GM18520 (cell line): ENCODE data around the gene DHX34.
"Not testable (repeated sequence)": the region's sequence is repeated elsewhere in the genome, so short reads cannot be mapped to it uniquely, and the experiment has no call there.

Experiments
- ATAC-seq: cut with Tn5 transposase; IDR thresholded peaks from one replicate; pipeline ENCODE4 v1.9.1; 2021; ENCODE audit not compliant: unreplicated experiment

DHX34 gene

GRCh38 chr19:47386582-47386981 is 37.5 kb downstream of the DHX34 start:
- ATAC-seq, result not testable (repeated sequence)

- ATAC-seq, result not testable (repeated sequence)
Measured at GRCh38 chr19:47387623-47388022, 38.5 kb downstream of the DHX34 start.

- ATAC-seq, result not testable (repeated sequence)
Measured at GRCh38 chr19:47388721-47389120, 39.6 kb downstream of the DHX34 start.

GRCh38 chr19:47389150-47389556 is 40.0 kb downstream of the DHX34 start:
- no peak for ATAC-seq

- no peak for ATAC-seq
Measured at GRCh38 chr19:47390533-47391488, 41.7 kb downstream of the DHX34 start.

- ATAC-seq, result no peak
Measured at GRCh38 chr19:47391510-47392223, 42.6 kb downstream of the DHX34 start.

GRCh38 chr19:47398707-47399597 is 49.8 kb downstream of the DHX34 start:
- ATAC-seq, result no peak

GRCh38 chr19:47402504-47402903 is 53.4 kb downstream of the DHX34 start:
- ATAC-seq, result no peak

- ATAC-seq, result no peak
Measured at GRCh38 chr19:47404334-47405196, 55.5 kb downstream of the DHX34 start.

GRCh38 chr19:47405197-47405550 is 56.1 kb downstream of the DHX34 start:
- ATAC-seq, result no peak

- ATAC-seq, result no peak
Measured at GRCh38 chr19:47405854-47406417, 56.8 kb downstream of the DHX34 start.

GRCh38 chr19:47406711-47407416 is 57.7 kb downstream of the DHX34 start:
- ATAC-seq, result no peak

GRCh38 chr19:47407417-47407774 is 58.3 kb downstream of the DHX34 start:
- no peak for ATAC-seq

GRCh38 chr19:47408156-47408938 is 59.2 kb downstream of the DHX34 start:
- ATAC-seq, result no peak

- ATAC-seq, result no peak
Measured at GRCh38 chr19:47411101-47411500, 62.0 kb downstream of the DHX34 start.

- ATAC-seq, result not testable (repeated sequence)
Measured at GRCh38 chr19:47411696-47412095, 62.6 kb downstream of the DHX34 start.

- no peak for ATAC-seq
Measured at GRCh38 chr19:47413941-47414340, 64.8 kb downstream of the DHX34 start.

- ATAC-seq, result no peak
Measured at GRCh38 chr19:47414469-47414868, 65.4 kb downstream of the DHX34 start.
